ENCODE data around the gene PSMG2.

GRCh38 chr18:12767580-12768155, 64.8 kb downstream of the PSMG2 start:
- TF ChIP-seq POLR2A (IDR thresholded peaks at IDR 0.05): no peak
- TF ChIP-seq, protein P1, sequence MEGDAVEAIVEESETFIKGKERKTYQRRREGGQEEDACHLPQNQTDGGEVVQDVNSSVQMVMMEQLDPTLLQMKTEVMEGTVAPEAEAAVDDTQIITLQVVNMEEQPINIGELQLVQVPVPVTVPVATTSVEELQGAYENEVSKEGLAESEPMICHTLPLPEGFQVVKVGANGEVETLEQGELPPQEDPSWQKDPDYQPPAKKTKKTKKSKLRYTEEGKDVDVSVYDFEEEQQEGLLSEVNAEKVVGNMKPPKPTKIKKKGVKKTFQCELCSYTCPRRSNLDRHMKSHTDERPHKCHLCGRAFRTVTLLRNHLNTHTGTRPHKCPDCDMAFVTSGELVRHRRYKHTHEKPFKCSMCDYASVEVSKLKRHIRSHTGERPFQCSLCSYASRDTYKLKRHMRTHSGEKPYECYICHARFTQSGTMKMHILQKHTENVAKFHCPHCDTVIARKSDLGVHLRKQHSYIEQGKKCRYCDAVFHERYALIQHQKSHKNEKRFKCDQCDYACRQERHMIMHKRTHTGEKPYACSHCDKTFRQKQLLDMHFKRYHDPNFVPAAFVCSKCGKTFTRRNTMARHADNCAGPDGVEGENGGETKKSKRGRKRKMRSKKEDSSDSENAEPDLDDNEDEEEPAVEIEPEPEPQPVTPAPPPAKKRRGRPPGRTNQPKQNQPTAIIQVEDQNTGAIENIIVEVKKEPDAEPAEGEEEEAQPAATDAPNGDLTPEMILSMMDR (IDR thresholded peaks at IDR 0.05): no peak

All from prostate gland (tissue), 2 donors.